GM21515 (cell line): Measurements from ENCODE around the gene SORBS1.

Experiments
- ATAC-seq: cut with Tn5 transposase; IDR thresholded peaks from one replicate; pipeline ENCODE4 v1.9.1; 2021; ENCODE audit not compliant: unreplicated experiment

The SORBS1 gene

DNA sequence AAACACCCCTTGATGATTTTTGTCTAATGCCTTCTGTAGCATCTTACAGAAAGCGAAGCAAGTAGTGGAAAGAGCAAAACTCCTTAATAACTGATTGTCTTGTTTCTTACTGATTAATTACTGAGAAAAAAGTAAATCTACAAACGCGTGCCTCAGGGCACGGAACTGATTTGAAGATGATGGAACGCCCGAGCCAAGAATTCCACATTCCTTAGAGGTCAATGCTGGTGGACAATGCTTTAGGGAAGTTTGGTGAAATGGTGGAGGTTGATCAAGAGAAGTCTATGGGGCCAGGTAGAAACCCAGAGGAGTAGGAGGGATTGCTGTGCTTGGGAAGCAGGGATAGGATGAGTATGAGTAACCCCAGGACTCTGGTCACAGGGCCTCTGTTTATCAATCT is 5.0 kb upstream of the SORBS1 start:
- no peak for ATAC-seq

DNA sequence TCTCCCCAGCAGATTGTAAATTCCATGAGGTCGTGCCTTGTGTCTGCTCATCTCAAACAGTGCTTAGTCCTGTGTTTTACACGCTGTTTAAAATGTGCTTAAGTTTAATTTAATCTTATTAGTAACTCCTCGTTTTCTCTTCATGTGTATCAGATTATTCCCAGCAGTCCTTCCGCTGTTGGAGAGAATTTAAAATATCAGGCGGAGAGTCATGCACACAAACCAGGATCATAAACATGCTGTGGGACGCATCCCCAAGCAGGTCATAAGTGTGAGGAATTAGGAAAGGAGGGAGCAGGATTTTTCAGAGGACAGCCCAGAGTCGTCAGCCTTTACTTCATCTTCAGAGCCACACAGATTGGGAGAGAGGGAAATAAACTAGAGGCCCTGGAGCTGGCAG is 4.2 kb upstream of the SORBS1 start:
- no peak for ATAC-seq

DNA sequence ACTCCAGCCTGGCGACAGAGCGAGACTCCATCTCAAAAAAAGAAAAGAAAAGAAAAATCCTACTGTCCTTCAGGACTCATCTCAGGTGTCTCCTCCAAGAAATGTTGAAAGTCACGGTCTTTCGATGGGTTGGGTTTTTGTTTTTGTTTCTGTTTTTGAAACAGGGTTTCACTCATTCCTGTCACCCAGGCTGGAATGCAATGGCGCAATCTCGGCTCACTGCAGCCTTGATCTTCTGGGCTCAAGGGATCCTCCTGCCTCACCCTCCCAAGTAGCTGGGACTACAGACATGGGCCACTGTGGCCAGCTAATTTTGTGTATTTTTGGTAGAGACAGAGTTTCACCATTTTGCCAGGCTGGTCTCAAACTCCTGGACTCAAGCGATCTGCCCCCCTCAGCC is 3.1 kb upstream of the SORBS1 start:
- no peak for ATAC-seq

DNA sequence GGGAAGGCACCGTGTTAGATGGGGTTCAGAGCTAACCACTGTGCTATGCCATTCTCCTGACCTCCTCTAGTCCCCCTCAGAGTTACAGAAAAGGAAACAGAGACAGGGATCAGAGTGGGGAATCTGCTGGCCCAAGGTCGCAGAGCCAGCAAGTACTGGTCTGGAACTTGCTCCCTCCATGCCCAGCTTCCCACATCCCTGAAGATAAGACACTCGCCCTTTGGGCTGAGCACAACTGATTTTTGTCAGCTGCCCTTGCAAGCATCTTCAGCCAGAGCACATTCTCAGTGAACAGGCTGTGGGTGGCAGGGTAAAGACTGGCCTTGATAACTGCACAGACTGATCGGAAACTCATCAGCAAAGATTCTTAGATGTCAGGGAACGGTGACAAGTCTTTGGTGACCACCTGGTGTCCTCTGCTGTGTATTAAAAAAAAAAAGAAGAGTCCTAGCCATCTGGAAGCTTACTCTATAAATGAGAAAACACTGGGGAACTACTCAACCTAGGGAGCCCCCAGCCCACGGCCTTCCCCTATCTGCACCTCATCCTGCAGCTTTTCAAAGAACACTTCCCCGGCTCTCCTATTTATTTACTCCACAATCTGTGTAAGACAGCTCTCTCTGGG is 1.3 kb upstream of the SORBS1 start:
- ATAC-seq, result no peak

DNA sequence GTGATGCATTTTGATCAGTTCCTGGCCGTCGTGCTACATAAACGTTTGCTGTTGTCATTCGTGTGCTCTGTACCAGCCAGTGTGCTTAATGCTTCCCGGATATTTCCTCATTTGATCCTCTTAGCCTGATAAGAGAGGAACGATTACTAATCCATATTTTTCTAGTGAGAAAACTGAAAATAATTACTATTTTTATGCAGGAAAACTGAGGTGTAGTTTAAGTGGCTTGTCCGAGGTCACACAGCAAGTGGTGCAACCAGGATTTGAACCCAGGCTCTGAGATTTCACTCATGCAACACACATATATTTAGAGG is 650 bp upstream of the SORBS1 start:
- ATAC-seq, result no peak

DNA sequence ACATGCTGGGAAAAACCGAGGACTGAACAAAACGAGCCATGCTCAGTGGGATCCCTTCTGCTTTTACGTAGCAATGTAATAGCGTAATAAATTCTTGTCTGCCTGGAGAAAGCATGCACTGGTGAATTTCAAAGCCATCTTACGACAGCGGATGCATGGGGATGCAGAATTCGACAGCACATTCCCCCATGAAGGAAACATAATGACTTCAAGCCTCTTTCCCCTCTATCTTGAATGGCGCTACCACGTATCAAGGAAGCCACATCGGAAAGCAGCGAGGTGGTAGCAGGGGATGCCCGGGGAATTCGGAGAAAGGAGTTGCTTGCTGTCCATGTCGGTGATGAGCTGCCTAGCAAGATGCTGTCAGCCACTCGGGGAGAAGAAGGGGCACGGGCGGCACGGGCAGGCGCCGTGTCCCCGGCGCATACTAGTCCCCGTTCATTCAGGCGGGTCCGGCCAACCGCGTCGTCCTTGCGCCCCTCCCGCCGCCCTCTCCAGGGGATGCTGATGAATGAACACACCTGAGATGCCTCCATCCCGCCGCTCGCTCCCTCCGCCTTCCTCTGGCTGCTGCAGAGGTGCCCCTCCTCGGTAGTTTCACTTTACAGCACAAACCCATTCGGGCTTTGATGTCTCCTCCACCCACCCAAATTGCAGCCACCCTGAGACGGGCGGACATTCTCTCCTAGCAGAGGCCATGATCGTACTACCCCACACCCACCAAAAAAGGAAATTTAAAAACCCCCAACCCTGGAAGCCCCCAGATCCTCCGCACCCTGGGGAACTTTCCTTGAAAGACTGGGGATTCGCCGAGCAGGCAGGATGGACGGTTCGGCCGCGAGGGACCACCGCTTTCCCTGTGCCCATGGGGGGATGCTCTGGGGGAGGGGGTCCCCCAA is 644 bp downstream of the SORBS1 start:
- no peak for ATAC-seq

DNA sequence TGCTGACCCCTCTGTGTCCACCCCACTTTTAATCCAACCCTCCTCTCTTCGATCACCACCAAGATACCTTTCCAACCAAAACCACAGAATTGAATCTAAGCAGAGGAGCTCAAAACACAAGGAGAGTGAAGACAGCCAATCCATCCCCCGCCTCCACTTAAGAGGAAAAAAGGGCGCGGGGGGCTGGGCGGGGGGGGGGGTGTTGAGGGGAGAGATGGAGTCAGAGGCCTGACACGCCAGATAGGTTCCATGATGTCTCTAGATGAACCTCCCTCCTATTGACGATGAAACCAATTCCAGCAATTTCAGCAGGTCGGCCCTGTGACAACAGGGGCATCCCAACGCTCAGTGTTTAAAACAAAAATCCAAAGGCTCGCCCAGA is 1.3 kb downstream of the SORBS1 start:
- ATAC-seq, result no peak

DNA sequence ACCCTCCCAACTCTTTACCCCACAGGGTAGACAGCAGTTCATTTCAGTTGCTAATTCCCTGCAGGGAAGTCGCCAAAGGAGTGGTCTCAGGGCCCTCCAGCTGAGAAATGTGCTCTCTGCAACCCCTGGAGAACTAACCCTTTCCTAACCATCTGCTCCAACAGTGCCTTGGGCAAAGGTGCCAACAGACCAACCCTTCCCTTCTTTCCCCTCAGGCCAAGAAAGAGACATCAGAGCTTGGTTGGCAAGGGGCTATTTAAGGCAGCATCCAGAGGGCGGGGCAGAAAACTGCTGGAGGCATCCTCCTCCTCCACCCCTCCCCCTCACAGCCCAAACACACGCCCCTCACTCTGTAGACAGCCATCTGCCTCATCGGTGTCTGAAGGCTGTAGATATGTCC is 1.7 kb downstream of the SORBS1 start:
- no peak for ATAC-seq

DNA sequence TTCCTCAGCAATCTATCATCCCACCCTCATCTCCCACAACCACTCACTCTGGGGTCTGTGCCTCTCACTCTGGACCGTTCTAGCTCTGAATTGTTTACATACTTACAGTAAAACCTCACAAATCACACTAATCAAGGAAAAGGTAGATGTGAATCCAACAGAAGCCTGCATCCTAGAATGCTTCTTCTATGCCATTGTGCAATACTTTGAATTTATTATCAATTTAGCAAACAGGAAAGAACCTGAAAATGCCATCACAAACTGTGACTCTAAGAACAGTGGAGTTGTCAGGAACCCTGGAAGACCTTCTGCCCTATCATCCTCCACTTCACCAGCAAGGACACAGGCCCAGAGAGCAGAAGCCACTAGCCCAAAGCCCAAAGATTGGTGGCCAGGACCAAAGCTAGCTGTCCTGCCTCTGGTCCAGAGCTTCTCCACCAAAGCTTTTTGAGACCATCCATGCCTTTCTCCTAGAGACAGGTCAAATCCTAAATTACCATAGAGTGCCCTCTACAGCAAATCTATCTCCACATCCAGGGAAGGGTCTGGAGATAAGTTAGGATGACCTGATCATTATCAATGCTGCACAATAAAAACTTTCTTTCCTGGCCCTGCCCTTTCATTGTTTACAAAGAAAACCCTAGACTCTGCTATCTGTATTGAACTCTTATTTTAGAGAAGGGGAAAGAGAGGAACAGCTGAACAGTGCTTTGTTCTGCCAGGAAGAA is 2.4 kb downstream of the SORBS1 start:
- ATAC-seq, result no peak

DNA sequence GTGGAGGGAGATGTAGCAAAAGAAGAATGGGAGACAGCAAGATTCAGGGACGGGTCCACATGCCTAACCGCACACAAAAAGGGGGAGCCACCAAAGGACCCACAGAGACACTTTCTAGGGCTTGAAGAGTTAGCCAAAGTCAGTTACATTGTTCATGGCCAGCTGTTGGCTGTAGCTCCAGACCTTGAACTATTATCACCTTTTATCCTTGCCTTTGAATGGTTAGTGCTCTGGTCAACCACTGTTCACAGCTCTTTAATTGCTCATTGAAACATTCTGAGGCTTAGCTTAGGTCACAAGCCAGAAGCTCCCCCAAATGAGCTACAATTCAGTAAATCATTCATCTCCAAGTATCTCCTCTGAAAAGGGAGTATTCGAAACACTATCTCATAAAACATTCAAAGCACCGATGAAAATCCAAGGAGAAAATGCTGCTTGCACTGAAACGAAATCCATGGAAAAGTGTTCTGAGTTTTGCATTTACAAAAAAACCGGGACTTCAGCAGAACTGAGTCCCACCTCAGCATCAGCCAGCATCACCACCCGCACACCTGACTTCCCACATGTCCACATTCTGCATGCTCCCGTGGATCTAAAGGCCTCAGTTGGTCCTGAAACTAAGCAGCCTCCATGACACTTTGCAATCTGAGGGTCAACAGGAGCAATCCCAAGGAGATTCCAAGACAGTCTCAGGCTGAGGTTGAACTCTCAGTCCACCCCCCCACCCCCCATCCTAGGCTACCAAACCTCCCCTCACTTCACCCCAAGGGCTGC is 4.0 kb downstream of the SORBS1 start:
- no peak for ATAC-seq

DNA sequence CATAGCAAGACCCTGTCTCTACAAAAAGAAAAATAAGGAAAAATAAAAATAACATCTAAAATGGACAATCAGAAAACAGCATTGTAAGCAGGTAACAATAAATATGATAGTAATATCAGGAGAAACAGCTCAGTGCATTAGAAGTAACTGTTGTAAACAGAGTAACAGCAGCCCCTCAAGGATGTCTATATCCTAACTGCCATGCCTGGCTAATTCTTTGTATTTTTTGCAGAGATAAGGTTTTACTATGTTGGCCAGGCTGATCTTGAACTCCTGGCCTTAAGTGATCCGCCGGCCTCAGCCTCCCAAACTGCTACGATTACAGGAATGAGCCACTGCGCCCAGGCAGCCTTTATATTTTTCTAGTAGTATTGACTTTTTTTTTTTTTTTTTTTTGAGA is 7.5 kb downstream of the SORBS1 start:
- ATAC-seq, result no peak

DNA sequence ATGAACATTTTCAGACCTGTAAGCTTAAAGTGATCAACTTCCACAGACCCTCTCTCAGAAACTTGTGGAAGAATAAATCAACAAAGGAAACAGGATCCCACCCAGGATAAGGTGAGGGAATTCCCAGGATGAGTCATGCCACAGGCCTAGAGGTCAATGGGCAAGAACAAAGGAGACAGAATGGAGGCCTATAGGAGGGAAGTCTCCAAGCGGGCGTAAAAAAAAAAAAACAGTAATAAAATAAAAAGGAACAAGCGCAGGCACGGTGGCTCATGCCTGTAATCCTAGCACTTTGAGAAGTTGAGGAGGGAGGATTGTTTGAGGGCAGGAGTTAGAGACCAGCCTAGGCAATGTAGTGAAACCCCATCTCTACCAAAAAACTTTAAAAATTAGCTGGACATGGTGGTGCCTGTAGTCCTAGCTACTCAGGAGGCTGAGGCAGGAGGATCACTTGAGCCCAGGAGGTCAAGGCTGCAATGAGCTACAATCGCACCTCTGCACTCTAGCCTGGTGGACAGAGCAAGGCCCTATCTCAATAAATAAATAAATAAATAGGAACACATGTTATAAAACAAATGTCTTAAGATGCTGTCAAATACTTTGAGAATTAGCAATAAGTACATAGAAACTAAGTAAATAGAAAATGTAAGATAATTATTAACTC is 8.4 kb downstream of the SORBS1 start:
- no peak for ATAC-seq

DNA sequence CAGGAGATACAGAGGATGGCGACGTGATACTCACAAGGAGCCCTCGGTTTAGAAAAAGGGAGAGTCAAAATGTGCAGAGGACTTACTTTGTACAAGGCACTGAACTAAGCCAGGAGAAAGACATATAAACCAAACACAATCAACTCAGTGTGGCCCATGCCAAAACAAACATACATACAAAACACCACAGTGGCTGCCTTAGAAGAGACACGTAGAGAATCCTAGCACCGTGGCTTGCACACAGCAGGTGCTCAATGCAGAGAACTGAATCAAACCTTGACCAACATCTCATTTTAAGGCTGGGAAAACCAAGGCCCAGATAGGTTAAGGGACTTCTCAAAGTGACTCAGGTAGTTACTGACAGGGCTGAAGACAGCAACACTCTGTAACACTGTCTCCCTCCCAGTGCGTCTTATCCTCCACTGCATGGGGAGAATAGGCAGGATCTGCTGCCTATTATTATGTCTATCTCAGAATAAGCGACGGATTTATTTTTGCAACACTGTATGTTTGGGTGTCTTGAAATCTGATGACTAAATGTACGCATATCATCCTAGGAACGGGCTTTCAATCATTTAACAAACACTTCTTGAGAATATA is 11.0 kb downstream of the SORBS1 start:
- no peak for ATAC-seq

DNA sequence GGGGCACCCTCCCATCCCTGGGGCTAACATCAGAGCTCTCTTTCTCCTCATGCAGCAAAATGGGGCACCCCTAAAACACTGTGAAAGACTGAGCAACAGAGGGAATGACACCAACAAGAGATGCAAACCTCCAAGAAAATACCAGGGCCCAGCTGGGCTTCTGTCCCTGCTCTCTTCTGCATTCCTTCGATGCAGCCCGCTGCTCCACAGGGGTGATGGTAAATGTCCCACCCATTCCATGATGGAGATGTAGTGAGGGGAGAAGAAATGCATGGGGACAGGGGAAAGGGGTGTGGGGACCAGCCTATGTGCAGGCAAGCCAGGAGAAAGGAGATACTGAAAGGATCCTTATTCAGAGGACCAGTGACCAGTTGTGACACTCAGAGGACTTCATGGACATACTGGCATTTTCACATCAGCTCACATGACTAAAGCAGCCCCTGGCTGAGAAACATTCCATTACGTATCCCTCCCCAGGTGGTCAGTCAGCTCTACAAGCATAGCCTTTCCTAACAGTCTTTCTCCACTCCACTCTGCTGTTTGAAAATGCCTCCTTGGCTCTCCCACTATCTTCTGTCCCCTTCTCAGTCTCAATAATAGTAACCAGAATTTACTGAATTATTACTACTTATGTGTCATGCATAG is 13.3 kb downstream of the SORBS1 start:
- ATAC-seq, result no peak

DNA sequence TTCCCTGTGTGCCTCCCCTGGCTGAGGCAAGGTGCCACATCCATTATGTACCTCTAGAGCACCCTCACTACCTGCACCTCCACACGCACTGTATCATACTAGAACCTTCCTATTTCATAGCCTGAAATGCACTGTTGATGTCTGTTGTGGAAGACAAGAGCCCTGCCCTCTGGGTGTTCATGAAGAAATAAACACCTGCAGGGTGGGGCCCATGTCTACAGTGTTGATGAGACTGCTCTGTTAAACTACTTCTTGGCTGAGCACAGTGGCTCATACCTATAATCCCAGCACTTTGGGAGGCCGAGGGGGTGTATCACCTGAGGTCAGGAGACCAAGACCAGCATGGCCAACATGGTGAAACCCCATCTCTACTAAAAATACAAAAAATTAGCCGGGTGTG is 14.0 kb downstream of the SORBS1 start:
- no peak for ATAC-seq

DNA sequence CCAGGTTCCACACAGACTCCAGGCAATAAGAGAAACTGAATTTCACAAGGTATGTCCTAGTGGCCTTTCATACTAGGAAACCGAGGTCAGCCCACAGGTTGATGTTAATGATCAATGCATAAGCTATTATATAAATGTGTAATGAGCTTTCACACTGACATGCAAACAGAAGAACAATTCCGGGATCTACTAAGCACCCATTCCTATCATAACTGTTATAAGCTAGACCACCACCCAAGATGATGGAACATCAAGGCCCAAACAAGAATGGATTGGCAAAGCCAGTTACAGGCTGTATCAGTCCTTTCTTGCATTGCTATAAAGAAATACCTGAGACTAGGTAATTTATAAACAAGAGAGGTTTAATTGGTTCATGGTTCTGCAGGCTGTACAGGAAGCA is 15.2 kb downstream of the SORBS1 start:
- ATAC-seq, result no peak

DNA sequence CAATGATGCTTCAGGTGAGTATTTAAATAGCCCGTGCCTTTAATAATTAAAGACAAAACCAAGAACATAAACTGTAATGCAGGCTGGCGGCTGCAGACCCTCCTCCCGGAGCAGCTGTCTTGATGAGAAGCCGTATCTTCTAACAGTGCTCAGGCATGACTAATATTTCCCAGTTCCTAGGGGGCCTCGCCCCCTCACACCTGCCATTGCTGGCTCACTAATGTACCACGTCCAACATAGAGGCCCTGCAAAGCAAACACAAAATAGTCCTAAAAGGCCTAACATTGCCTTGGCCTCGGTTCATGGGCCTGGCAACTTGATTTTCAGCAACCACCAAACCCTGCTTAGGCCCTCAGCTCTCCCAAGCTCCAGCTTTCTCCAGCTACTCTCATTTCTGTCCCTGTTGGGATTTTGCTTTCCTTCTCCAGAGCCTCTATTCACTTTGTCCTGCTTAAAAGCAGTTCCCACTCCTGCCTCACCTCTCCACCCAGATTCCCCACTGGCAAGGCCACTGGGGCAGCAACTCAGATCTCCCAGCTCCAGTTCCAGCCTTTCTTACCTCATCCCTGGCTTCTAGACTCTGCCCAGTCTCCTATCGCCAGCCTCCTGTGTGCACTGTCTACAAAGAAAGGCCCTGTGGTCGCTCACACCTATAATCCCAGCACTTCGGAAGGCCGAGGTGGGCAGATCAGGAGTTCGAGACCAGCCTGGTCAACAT is 16.2 kb downstream of the SORBS1 start:
- ATAC-seq, result no peak

DNA sequence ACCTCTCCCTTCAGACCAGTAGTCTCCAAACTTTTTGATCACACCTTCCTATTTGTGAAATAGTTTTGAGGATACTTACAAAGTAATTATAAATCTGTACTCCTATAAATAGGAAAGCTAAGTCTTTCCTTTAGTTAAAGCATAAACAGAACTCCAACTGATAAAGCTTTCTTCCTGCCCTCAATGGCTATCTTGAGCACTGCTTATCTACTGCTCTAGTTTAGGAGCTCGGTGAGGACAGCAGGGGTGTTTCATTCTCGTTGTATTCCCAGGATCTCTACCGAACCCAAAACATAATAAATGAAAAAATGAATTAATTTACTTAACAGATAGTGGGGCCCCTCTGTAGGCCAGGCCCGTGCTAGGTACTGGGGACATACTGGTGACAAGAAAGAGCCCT is 17.7 kb downstream of the SORBS1 start:
- ATAC-seq, result no peak

DNA sequence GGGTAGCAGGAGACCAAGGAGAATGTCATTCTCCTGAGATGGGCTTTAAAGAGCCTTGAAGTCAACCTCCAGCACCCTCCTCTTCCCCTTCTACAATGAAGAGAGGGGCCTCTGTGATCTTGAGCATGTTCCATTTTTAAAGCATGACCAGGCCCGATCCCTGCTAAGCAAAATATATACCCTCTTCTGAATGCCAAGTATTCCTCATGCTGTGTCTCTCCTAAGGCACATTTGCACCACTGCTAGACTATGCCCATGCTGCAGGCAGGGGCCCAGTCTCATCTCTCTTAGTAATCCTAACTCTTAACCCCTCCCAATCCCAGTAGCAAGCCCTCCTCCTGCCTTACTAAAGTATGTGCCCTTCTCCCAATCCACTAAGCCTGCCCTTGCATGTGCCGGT is 18.4 kb downstream of the SORBS1 start:
- no peak for ATAC-seq
